OCI-M2 (cell line): ENCODE results near the gene CAPN2.
"Not testable (repeated sequence)": the region's sequence is repeated elsewhere in the genome, so short reads cannot be mapped to it uniquely, and the experiment has no call there.

Source experiments
- DNase-seq: peaks from one replicate; lab custom pipeline; 2025; ENCODE audit not compliant: unreplicated experiment; lab: John Stamatoyannopoulos, UW

CAPN2 gene

DNA sequence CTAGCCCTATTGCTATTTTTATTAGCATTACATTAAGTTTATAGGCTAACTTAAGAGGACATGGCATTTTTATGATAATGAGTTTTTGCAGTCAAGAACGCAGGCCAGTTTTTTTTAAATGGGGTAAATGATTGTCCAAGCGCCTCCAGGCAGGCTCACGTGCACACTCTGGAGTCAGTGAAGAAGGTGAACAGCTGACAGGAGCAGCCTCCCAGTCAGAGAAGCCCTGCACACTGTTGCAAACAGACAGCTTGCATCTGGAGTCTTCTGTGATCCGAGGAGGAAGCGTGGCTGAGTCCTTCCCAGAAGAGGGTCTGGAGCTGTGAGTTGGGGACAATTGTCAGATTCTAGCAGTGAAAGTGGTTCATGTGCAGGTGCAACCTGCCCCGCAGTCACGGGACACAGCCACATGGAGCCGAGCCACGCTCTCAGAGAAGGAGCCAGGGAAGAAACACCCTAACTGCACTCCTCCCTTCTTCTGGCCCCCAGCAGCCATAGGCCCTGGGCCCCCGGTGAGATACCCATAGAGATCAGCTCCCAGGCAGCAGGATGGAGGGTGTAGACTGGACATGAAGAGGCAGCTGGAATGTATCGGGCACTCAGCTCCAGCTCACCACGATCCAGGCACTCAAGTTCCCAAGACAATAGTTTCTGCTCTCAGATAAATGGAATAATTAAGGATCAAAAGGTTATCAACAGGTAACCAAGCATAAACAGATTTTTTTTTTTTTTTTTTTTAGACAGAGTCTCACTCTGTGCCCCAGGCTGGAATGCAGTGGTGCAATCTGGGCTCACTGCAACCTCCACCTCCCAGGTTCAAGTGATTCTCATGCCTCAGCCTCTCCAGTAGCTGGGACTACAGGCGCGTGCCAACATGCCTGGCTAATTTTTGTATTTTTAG, 26.4 kb downstream of the CAPN2 start:
- no peak for DNase-seq

DNA sequence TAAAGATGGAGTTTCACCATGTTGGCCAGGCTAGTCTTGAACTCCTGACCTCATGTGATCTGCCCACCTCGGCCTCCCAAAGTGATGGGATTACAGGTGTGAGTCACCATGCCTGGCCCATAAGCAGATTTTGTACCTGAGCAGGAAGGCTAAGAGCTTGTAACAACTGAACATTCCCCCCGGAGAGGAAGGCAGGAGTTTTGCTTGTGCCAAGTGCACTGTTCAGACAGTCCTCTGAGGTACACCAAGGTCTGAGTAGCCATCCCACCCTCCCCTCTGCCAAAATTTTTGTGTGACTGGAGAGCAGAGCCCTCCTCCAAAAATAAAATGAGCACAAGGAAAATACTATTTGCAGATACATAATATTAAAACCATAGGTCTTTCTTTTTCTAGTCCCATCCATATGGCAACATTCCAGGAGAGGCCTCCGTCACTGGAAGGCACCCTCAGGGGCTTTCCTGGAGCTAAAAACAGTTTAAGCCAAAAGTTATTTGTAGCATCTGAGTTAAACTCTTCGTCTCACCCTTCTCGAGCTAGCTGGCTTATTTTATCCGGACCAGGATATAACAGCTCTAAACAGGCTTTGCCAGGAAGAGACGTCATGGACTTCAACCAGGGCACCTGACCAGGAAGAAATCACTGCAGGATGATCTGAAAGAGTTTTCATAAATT, 27.2 kb downstream of the CAPN2 start:
- DNase-seq, result no peak

DNA sequence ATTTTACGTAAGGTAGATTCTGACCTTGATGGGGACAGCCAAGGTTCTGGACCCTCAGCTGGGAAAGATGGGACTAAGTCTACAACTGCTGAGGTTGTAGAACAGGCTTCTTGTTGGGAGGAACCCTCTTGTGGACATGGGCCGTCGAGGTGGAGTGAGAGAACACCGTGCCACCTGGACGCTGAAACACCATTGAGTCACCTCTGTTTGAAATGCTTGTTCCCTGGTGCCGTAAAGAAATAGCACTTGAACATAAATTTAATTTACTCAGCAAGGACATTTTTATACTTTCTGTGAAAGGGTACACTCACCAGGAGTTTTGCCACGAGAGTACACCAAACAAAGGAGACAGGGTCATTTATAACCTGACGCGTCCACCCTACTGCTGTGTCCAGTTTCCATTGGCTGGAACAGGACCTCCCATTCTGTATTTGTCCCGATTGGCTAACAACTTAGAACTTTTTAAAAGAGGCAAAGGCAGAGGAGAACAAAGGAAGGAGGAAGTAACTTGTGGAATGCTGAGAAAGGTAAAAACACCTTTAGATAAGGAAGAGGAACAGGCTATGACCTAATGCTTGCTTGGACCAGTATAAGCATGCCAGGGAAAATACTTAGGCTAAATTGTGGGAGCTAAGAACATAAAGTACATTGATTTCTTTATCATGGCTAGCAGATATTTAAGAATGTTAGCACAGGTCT, 27.8 kb downstream of the CAPN2 start:
- not testable (repeated sequence) for DNase-seq

DNA sequence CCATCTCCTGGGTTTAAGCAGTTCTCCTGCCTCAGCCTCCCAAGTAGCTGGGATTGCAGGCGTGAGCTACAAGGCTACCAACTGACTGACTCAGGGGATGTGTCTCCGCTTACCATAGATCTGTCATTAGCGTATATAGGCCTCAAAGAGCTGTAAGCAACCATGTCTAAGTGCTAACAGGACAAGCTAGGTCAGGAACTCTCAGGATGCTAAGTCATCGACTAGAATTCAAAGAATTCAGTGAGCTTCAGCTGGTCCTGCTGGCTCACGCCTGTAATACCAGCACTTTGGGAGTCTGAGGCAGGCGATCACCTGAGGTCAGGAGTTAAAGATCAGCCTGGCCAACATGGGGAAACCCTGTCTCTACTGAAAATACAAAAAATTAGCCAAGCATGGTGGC, 29.5 kb downstream of the CAPN2 start:
- DNase-seq, result no peak

DNA sequence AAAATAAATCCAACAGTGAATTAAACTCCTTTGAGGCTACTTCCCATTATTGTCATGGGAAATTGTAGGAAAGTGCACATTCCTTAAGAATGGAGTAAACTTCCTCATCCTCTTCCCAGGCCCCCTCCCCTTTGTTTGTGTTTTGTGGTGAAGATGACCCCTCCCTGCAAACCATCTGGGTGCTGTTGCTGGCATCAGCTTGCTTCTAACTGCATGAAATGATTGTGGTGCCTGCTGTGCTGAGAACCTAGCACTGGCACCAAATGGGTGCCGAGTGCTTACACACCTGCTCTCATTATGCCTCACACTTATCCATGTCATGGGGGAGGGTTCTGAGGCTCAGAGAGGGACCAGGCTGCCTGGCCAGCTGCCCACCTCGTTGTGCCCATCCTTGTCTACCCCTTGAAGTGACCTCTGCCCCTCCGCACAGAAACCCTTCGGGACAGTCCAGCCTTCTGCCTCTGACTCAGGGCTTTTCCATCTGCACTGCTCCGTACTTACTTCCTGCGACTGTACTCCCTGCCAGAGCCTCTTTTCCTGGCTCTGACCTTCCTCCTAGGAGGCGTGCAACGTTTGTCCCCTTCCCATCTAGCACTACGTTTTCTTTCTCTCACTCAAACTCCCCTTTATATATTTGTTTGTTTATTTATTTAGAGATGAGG, 30.6 kb downstream of the CAPN2 start:
- no peak for DNase-seq

DNA sequence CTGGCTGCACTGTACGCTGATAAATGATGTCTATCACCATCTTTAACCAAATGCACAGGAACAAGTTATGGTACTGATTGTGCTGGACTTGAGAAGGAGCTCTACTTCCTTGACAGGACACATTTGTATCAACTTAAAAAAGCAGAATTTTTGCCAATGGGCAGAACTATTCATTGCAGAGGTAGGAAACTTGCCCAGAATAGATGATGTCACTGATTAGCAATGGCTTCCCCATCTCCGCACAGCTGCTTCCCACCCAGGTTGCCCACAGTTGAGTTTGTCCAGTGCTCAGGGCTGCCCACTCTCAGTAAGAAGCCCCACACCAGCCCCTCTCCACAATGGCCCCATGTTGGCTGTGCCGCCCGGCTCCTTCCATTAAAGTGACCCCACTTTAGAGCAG, 33.4 kb downstream of the CAPN2 start:
- DNase-seq, result no peak

DNA sequence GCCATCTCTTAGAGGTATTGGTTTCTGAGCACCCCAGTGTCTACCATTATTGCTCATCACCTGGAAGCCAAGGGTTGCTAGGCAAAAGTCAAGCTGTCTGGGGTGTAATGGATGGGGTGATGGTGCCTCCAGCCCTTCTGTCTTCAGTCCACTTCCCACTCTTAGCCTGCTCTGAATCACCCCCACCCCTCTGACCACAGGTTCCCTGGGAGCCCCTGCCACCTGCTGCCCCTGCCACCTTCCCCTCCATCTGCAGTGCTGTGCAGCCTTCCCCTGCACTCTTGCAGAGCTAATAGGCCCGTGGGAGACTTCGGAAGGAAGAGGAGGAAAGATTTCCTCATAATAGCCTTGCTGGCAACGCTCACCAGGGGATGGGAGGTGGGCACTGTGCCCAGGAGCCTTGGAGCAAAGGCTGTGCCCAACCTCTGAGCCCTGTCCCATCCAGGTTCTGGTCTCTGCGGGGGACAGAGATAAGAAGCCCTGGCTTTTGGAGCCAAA, 35.5 kb downstream of the CAPN2 start:
- no peak for DNase-seq

DNA sequence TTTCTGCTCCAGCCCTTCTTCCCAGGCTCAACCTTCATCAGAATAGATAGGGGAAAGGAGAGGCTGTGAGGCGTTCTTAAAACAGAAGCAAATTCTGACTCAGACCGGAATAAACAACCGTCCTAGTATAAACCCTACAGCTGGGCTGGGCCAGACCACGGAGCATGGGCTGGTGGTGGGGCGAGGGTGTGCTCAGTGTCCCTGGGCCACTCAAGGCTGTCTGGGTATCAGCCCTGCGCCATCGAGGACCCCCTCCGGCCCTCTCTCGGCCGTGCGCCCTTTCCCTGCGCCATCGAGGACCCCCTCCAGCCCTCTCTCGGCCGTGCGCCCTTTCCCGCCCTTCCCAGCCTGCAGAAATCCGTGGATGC, 36.0 kb downstream of the CAPN2 start:
- DNase-seq, result no peak

DNA sequence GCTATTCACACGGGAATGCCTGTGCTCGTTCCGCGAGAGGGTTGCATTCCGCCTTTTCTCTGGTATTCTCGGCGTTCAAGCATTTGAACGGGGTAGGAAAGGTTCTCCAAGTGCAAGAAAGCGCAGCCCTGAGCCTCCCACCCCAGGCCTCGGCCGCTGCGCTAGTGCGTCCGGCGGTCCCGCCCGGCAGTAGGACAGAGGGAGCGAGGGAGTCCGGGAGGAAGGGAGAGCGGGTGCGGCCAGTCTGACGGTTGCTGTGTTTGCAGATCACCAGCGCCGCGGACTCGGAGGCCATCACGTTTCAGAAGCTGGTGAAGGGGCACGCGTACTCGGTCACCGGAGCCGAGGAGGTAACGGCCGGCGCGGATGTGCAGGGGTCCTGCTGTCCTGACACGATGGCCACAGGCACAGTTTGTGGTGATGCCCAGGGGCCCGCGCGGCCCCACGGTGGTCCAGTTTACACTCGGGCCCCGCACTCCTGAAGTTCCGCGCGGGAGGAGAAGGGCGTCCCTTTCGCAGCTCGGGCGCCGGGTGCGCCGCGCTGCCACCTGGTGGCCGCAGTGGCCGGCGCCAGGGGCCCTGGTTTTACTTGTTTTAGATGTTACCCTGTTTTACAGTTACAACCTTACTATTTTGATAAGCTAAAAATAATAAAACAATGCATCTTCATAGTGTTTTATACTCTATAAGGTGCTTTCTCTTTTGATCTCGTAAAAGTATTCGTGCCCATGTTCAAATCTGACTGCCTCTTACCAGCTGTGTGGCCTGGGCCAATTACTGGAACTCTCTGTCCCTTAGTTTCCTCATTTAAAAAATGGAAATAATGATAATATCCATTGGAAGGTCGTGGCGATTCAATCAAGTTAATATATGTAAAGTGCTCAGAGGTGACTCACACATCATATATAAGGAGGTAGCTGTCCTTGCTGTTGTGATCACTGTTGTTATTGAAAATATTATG, 36.7 kb downstream of the CAPN2 start:
- DNase-seq, result no peak

DNA sequence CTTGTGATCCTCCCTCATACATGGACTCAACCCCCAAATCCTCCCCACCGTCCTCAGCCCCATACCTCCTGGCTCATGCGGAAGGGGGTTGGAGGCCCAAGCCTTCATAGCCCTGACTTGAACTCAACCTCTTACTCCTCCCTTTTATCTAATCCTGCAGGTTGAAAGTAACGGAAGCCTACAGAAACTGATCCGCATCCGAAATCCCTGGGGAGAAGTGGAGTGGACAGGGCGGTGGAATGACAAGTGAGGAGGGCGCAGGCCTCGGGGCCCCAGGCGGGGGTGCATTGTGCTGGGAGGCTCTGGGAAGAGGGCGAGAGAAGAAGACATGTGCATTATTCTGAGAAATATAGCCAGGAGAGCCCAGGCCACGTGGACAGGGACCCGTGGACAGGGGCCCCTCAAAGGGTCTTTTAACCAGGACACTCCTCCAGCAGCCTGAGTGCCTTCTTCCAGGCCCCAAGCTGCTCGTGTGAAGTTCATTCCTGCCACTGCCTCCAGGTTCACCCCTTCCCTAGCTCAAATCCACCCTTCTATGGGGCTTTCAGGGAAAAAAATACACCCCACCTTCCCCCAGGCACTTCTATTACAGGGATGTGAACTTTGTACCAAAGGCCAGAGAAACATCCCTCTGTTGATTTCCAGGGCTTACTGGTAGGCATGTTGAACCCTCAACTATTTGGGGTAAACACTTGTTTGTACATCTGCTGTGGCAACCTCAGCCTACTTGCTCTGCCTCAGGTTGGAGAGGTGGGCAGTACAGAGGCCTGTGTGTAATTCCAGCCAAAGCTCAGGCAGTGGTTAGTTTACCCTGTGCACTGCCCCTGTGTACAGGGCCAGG, 38.6 kb downstream of the CAPN2 start:
- no peak for DNase-seq

DNA sequence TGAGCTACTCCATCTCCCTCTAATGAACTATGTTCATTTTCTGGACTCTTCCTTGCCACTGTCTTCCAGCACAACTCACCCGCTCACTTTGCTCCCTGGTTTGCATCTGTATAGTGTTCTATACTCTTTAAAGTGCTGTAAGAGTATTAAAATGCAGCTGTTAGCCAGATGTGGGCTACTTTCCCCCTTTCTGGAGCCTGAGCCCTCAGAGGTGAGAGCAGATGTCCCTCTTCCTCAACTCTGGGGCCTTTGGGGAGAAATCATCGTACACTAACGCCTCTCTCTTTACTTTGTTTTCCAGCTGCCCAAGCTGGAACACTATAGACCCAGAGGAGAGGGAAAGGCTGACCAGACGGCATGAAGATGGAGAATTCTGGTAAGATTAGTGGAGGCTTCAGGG, 39.4 kb downstream of the CAPN2 start:
- DNase-seq, result no peak

DNA sequence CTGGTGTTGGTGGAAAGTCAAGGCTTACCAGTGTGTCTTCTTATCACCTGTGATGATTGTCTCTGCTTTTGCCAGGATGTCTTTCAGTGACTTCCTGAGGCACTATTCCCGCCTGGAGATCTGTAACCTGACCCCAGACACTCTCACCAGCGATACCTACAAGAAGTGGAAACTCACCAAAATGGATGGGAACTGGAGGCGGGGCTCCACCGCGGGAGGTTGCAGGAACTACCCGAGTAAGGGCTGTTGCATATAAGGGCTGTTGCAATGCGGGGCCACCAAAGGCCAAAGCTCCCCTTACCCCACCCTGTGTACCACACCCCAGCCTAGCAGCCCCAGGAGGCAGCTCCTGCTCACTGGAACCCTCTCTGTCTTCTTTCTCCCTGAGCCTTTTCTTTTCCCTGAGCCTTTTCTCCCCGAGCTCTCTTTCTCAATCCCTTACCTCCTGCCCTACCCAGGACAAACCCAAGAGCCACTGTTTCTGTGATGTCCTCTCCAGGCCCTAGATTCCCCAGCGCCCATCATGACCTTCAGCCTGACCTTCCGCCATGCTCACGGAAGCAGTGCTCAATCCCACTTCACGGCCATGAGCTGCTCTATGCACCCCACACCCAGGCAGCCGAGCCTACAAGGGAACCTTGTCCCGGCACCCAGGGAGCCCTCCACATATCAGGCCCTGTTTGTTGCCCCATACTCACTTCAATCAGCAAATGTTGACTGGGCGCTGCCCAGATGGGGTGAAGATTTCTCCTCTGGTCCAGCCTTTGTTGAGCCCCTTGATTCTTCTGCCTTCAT, 40.6 kb downstream of the CAPN2 start:
- no peak for DNase-seq

DNA sequence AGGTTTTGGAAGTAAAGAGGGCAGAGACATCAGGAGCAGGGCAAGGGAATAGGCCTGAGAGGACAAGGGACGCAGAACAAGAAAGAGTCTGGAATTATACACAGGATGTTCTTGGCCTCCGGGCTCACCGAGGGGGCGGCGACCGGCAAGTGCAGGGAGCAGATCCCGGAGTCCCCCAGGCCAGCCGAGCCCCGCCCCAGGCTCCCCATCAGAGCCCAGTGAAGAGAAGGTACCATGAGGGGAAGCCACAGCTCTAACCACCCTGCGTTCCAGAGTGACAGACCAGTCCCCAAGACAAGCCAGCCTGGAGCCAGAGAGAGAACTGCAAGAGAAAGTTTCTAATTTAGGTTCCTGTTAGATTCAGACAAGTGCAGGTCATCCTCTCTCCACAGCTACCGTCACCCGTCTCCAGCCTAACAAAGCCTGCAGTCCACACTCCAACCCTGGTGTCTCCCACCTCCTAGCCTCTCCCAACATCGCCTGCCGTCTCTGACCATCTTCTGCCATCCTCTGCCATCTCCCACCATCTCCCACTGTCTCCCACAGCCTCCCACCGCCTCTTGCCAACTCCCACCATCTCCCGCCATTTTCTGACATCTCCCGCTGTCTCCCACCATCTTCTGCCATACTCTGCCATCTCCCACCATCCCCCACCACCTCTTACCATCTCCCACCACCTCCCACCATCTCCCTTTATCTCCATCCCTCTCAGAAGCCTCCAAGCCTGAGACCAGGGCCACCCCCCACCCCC, 42.5 kb downstream of the CAPN2 start:
- DNase-seq, result no peak

DNA sequence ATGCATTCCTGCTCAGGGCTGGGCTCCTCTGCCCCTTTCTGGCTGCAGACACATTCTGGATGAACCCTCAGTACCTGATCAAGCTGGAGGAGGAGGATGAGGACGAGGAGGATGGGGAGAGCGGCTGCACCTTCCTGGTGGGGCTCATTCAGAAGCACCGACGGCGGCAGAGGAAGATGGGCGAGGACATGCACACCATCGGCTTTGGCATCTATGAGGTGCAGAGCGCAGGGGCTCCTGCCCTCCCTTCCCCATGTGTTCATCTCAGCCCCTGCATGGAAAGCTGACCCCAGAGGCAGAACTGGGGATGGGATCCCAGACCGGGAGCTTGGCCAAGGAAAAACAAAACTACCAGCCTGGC, 43.1 kb downstream of the CAPN2 start:
- DNase-seq, result no peak

DNA sequence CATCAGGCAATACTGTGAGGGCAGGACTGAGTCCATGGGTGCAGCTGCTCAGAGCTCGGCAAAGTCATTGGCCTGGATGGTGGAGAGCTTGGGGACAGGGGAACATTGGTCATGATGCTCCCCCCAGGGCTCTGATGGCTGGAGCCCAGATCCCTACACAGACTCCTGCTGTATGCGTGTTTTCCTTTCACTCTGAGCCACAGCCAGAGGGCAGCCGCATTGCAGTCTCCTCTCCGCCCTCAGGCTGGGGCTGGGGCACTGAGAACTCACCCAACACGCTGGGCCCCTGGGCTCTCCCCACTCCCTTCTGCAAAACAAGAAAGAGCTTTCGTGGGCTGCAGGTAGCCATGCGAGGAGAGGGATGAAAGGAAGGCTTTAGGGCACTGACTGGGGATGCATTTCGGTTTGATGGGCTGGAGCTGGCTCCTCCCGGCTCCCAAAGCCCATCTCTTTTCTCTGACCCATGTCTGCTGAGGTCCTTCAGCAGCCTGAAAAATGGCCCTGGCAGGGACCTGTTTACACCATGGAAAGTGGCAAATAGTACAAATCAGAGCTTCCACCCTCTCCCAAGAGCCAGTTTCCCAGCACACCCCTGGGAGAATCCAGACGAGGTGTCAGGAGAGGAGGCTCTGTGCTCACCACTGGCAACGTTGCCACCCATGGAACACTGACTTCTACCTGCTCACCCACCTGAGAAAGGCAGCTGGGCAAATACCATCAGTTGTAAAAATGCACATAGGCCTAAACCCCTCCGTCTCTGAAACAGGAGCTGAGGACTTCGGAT, 43.8 kb downstream of the CAPN2 start:
- DNase-seq, result no peak

DNA sequence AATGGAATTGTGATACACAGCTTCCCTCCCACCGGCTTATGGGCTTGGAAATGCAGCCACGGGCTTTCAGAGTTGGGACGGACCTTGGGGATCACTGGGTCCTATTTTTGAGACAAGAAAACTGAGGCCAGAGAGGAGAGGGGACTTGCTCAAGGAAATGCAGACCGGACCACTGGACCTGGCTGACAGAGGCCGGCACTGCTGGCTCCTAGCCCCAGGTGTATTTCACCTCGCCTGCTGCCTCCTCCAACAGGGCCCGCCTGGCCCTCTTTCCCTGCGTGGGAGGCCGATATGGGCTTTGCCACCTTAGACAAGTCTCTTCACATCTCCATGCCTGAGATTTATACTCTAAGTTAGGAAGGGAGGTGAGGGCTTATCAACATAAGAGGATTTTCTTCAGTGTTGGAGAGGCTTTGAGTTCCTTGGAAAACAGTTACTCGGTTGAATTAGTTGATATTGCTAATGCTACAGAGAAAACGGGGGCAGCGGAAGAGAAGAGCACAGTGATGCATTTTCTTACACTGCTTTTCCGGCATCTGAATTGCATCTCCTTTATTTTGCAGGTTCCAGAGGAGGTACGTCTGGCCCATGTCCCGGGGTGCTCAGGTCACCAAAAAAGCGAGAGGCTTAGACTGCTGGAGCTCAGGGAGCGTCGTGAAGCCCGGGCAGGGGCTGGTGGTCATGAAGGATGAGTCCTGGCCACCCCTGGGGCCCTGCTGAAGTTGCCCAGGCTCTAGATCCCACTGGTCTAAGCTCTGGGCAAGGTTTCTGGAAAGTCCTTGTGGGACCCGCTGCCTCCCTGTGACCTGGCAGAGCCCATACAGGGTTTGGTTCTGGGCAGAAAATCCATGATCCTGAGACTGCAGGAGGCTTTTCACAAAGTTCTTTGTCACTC, 44.7 kb downstream of the CAPN2 start:
- DNase-seq, result no peak
